GM12875 (cell line): ENCODE data around the gene KLHDC10.
"Not testable (repeated sequence)": the region's sequence is repeated elsewhere in the genome, so short reads cannot be mapped to it uniquely, and the experiment has no call there.

ENCODE experiments used
- H3K4me3 ChIP-seq: one replicate; pipeline ENCODE4 v1.5.1; 2011; ENCODE audit warnings: low read depth, low read length, control low read depth
- CTCF ChIP-seq: IDR thresholded peaks from 2 replicates; pipeline ENCODE4 v1.5.1; 2011; ENCODE audit warnings: low read depth, mild to moderate bottlenecking, control low read depth, inconsistent platforms, low read length, moderate library complexity, borderline replicate concordance; ENCODE audit not compliant: insufficient read depth

KLHDC10 gene

GRCh38 chr7:130143334-130143732 lies 73.0 kb downstream of the KLHDC10 start:
- H3K4me3 ChIP-seq: no peak overlapping the region
- TF ChIP-seq CTCF: no peak

GRCh38 chr7:130143986-130144311 lies 73.6 kb downstream of the KLHDC10 start:
- no peak for TF ChIP-seq CTCF
- H3K4me3 ChIP-seq: no peak overlapping the region

- no peak overlapping the region for H3K4me3 ChIP-seq
- TF ChIP-seq CTCF: no peak
Measured at GRCh38 chr7:130144312-130145171, 74.2 kb downstream of the KLHDC10 start.

GRCh38 chr7:130145424-130146100 lies 75.2 kb downstream of the KLHDC10 start:
- no peak overlapping the region for H3K4me3 ChIP-seq
- TF ChIP-seq CTCF: no peak

GRCh38 chr7:130146142-130146541 lies 75.8 kb downstream of the KLHDC10 start:
- H3K4me3 ChIP-seq: not testable (repeated sequence)

- H3K4me3 ChIP-seq: no peak overlapping the region
- no peak for TF ChIP-seq CTCF
Measured at GRCh38 chr7:130146693-130147405, 76.5 kb downstream of the KLHDC10 start.

GRCh38 chr7:130147710-130148325 lies 77.5 kb downstream of the KLHDC10 start:
- no peak for TF ChIP-seq CTCF
- H3K4me3 ChIP-seq: no peak overlapping the region
